NCI-H1417 treated with DMSO at 0.1 percent for 48 hours (cell line): ENCODE results near the gene NEBL.

ENCODE experiments used
- DNase-seq: peaks from one replicate; lab custom pipeline; 2025; lab: John Stamatoyannopoulos, UW

The NEBL gene

DNA sequence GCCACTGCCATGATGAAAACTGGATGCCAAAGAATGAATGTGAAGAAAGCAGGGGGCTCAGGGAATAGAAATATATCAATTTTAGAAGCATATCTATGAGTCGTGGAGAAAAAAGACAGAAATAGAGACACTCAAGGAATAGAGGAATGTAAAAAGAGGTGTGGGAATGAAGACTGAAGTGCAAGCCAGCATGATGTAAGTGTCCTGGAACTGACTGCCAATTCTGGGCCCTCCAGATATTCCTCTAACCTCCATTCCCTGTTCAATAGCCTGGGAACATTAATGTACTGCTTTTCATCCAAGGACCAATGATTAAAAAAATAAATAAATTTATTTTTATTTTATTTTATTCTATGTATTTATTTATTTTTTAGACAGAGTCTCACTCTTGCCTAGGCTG lies 40.6 kb downstream of the NEBL start:
- no peak for DNase-seq

DNA sequence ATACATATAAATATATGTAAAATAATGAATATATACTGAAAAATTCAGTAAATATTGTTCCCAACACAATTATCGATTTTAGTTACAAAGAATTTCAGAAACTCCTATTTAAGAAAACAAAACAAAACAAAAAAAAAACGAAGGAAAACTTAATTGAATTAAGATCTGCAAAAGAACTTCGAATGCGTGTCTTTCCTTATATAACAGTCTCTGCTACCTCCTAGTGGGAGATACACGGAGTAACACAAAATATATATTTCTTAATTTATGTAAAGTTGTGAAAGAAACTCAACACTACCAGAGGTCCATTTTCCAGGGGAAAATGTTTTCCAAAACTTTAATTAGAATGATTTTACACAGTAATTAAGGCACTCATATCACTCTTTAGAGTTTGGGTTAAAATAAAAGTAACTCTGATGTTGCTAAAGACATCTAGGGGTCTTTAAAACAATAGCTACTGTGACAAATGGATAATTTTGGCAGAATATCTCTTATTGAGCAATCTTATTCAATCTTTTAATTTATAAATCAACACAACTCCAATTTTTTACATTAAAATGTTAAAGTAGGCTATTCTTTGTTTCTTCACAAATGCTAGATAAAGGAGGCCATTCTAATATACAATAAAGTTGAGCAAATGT lies 41.6 kb downstream of the NEBL start:
- DNase-seq, result no peak

DNA sequence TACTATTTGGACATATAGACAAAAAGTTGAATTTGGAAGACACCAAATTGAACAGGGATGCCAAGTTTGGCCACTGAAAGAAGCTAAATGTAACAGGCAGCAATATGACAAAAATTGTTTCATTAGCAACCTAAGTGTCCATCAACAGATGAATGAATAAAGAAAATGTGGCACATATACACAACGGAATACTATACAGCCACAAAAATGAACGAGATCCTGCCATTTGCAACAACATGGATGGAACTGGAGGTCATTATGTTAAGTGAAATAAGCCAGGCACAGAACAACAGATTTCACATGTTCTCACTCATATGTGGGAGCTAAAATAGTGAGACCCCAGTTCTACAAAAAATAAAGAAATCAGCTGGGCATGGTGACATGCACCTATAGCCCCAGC lies 43.8 kb downstream of the NEBL start:
- DNase-seq, result no peak

DNA sequence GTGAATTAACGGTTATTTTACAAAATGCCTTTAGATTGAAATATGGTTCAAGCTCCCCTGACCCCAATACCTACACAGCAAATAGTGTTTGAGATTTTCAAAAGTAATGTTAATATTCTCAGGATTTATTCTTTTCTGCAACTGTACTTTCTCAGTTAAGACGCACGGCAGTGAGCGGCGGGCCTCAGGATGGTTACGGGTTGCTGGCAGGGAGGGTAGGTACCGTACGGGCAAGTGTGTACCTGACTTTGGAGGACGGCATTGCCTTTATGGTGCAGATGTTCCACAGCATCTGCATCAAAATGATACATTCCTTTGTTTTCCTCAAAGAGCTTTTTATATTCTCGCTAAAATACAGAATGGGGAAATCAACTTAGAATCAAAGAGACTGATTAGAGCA lies 44.8 kb downstream of the NEBL start:
- DNase-seq, result no peak

DNA sequence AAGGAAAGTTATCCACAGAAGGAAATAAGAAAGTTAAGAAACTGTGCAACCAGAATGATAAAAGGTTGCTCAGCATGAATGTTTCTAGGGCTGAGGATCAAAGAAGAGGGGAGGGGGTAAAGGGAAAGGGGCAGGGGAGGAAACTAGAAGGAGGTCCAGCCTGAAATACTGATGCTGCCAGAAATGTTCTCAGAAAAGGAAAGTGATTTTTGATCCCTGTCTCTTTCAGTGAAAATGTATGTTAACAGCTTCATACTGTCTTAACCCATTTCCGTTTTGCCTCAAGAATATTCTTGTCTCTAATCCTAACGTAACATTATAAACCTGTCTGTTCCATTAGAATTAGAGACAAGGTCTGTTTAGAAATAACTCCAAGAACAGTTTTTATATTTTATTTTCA lies 49.6 kb downstream of the NEBL start:
- no peak for DNase-seq

DNA sequence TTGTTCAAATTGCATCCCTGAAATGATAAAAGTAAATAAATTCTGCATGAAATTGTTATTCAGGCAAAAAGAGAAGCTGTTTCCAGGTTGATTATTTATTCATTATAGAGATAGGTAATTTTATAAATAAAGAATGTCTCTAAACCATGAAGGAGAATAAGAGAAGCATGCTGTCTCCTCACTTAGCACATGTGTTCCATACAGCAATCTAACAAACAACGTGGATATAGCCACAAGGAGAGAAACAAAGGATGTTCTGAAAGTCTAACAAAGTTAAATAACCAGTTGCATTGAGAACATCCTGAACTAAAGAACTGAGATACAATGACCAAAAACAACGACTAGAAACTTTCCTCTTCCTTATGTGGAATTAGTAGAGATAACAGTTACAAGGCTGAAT lies 50.8 kb downstream of the NEBL start:
- DNase-seq, result no peak

DNA sequence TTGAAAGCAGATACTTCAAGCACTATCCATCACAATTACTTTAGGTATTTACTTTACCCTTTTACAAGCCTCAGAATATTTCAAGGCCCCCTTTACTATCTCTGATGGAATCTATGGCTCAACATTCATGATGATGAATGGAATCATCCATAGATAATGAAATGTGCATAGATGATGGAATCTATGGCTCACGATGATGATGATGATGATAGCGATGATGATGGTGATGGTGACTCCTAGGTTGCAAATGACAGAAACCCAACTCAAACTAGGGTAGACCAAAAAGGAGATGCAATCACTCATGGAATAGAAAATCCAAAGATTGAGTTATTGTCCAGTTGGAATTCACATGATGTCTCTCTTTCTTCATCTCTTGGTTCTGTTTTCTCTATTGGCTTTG lies 55.7 kb downstream of the NEBL start:
- DNase-seq, result no peak

DNA sequence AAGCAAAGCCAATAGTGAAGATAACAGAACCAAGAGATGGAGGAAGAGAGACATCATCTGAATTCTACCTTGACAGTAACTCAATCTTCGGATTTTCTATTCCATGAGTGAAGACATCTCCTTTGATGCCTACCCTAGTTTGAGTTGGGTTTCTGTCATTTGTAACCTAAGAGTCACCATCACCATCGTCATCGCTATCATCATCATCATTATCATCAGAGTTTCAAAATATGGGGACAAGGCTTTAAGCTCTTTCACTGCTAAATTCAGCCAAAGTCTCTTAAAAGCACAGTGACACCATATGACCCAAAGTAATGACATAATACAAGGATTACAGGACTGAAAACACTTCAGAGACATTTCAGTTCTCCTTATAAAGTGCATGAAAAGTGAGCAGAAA lies 57.2 kb downstream of the NEBL start:
- DNase-seq, result no peak

DNA sequence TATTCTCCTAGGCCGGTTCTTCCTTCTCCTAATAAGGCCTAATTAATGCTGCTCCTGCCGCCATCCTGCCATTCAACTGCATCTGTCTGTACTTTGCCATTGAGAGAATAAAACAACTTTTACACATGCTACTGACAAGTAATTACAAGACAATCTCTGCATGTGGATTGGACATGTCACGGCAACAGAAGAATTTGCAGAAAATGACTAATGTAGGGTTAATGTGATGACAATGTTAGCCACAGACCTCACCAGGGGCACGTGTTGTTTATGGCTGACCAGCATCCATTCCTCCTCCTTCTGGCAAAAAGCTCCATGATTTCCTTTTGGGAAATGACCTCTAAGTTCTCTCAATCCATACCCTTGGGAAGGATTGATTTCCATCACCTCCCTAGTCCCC lies 58.0 kb downstream of the NEBL start:
- no peak for DNase-seq

DNA sequence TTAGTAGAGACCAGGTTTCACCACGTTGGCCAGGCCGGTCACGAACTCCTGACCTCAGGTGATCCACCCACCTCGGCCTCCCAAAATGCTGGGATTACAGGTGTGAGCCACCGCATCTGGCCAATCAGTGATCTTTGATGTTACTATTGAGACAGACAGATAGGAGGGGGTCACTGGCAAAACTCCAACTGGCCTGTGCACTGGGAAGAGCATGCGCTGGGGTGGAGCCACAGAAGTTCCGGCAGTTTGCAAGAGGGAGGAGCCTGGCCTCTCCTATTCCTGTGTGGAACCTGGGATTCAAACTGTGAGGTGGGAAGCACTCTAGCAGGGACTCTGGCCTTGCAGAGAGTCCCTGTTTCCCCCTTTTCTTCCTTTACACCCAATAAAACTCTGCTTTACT lies 60.7 kb downstream of the NEBL start:
- no peak for DNase-seq

DNA sequence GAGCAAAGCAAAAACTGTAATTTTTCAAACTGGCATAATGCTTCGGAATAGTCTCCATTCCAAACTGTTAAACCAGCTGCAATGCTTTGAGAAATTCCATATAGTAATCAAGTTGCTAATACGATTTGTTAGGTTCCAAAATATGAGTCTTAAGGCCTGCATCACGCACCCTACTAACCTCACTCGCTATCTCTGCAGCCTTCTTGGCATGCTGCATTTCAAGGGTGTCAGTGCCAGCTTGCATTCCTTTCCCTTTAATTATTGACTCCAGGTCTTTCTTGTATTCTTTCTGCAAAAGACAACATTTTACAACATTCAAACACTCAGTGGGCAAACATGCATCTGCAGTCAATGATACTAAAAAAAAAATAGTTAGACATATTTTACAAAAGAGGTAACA lies 61.8 kb downstream of the NEBL start:
- DNase-seq, result no peak

DNA sequence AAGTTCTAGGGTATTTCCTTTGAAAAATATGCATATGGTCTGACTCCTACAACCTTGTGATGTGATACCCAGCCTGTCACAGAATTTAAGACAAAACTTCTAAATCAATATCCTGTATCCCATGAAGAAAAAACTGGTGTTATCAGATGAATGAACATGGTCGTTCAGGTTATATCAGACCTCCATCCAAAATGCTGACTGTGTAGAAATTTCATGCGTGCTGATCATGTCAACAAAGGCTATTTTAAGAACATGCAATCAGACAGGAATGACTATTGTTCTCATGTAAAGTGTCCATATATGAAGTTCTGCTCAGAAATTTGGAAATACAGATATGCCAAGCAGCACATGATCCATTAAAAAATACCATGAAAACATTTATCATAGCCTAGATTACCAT lies 62.3 kb downstream of the NEBL start:
- no peak for DNase-seq

DNA sequence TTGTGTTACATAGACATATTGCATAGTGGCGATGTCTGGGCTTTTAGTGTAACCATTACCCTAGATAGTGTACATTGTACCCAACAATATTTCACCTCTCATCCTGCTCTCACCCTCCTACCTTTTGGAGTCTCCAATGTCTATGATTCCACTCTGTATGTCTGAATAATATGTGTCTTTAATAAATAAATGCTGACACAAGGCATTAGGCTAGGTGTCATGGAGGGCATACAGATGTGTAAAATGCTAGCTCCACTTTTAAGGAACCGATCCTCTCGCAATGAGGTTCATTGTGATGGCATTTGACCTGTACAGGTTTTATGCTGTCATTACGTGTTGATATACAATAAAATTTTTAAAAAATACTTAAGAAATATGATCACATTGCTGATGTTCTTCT lies 74.3 kb downstream of the NEBL start:
- no peak for DNase-seq

DNA sequence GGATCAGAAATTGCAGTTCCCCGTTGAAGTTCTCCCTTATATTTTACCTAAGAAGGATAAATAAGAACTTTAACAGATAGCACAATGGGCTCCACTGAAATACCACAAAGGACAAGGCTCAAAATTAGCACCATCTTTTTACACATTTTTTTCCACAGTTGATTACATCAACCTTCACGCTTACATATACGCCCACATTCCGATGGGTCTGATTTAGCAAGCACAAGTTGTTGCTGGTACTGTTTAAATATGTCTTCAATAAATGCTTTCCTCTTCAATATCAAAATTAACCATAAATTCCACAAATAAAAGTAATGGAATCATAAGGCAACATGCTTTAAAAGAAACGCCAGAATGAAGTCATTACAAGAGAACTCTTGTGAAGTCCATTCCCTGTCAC lies 79.5 kb downstream of the NEBL start:
- DNase-seq, result no peak

DNA sequence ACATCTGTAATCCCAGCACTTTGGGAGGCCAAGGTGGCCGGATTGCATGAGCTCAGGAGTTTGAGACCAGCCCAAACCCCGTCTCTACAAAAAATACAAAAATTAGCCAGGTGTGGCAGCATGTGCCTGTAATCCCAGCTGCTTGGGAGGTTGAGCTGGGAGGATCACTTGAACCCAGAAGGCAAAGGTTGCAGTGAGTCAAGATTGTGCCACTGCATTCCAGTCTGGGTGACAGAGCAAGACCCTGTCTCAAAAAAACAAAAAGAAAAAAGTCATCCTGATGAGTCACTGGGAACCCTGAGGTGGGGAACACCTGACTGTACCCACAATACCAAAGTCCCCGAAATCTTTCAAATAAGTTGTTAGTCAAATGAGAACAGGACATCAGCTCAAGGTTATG lies 80.0 kb downstream of the NEBL start:
- DNase-seq, result no peak

DNA sequence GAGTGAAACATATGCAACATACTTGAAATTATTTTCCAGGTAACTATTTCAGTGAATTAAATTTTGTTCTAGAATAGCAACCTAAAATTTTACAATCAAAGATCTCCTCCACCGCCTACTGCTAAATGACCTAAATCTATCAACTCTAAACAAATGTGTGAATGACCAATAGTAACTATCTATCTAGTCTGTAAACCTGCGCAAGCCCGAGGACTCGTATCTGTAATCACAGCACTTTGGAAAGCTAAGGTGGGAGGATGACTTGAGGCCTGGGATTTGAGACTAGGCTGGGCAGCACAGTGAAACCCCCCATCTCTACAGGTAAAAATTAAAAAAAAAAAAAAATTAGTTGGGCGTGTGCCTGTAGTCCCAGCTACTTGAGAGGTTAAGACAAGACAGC lies 83.0 kb downstream of the NEBL start:
- DNase-seq, result no peak

DNA sequence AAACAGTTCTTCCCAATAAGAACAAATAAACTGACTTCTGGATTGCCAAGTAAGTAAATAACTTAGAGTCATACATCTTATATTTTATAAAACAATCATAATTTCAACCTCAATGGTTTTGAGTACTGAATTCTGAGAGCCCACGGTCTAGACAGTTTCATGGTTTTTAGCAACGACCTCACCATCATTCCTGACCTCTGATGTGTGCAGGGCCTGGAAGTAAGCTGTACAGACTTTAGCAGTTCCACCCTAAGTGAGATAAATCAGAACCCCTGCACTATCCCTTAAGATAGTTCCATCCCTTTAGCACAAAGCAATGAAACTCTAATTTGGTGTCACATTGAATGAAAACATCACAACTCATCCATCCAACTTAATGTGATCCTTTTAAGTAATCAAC lies 86.0 kb downstream of the NEBL start:
- no peak for DNase-seq

DNA sequence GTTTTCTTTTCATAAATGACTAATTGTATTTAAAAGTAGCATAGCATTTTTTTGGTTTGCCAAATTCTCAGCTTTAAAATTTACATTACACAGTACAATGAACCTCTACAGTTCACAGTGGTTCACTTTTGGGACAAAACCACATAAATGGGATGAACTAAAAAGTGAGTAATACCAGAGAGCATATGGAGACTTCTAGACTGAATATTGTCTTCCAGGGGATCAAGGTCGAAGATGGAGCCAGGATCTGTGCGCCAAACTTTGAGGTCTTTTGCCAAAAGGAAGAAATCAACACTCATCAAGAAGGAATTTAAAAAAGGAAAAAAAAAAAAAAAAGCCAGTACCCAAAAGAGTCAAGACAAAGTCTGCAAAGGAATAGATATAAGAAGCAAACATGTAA lies 87.5 kb downstream of the NEBL start:
- no peak for DNase-seq

DNA sequence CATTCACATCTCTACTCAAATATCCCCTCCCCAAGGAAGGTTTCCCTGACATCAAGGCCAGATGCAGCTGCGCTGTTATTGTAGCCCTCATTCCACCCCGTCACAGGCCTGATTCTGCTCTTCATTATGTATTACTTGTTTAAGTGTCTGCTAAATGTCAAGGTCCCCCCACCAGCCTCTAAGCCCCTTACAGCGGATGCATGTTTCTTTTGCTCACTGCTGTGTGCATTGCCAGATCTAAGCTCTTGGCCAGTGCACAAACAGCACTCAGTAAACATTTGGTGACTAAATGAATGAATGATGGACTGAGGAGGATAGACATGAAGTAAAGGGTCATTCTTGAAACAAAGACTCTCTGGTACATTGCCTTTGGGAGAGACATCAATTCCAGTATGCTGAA lies 90.6 kb downstream of the NEBL start:
- no peak for DNase-seq

DNA sequence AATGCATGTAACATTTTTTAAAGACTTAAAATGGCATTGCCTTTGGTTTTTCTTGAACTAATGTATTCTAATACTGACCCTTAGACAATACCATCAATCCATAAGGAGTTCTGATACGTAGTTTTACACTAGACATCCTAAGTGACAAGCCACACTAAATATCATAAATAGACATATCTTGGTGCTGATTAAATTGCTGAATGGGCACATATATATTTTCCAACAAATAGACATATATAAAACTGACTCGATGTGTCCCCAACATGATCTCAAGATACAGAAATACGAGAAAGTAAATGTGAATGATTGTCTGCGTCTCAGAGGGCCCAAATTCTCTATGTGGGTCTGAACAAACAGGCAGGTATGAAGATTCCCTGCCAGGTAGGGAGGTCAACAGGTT lies 99.8 kb downstream of the NEBL start:
- DNase-seq, result no peak

DNA sequence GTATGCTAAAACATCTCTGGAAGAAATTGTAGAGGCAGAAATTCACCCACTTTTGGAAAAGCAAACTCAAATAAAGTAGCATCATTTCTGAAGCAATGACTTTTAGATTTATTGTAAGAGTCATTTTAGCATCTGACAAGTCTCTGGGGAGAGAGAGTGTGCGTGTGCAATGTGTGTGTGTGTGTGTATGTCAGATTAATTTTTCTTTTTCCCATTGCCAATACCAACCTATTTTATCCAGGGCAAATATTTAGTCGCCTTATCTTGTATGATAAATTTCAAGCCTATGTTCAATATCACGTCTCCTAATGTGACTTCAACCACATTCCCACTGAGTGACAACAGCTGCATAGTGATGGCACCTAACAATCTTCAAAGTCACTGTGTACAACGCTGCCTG lies 101.7 kb downstream of the NEBL start:
- DNase-seq, result no peak

DNA sequence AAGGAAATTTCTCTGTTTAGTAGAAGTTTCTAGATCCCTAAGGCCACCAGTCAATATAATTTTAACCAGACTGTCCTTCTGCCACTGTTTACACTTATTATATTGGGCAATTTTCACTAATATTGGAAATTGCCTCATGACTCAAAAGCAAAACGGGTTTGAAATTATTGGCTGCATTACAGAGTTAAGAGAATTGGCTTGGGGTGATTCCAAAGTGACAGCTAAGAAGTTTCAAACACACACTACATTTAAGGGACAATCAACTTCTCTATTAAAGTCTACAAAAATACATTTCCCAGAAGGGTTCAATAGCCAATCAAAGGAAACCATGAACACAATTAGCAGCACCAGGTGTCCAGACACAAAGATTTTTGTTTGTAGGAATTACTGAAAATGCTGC lies 111.9 kb downstream of the NEBL start:
- DNase-seq, result no peak

DNA sequence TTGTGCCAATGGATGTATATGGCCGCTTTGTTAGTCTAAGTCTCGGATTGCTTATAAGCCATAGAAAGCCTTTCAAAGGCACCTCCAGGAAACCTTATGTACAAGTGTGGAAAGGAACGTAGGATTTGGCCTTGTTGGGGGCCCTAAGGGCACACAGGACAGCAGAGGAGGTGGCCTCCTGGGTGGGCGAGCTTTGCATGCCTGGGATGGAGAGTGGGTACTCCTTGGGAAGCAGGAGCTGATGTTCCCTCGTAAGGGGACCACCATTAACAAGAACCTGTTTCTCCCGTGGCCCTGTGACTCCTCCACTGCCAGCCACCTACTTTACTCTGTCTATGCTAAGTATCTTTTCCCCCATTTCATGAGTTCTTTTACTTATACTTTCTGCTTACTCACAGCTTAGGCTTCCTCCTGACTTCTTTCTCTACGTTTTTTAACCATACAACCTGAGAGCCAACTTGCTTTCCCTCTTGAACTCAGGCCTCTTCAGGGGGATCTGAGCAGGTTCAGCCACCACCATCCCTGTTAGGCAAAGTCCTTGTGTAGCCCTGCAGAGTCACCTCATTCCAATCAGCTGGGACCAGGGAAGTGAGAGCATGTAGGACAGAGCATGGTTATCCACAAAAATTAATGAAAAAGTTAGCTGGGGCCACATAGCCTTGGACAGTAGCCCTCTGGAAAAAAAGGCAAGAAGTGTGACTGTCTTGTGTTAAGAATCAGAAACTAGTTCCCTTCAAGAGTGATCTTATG lies 118.9 kb downstream of the NEBL start:
- no peak for DNase-seq
